Mucosa of stomach (tissue), 1 donor: ENCODE results near the gene CACNB4.
"Not testable (repeated sequence)": the region's sequence is repeated elsewhere in the genome, so short reads cannot be mapped to it uniquely, and the experiment has no call there.

Experiments
- H3K27me3 ChIP-seq: one replicate; pipeline ENCODE4 v1.7.0; 2013; ENCODE audit warnings: mild to moderate bottlenecking, low read length; ENCODE audit not compliant: control insufficient read depth, insufficient read depth
- H3K36me3 ChIP-seq: one replicate; pipeline ENCODE4 v1.7.0; 2013; ENCODE audit warnings: low read length; ENCODE audit not compliant: control insufficient read depth, insufficient read depth
- H3K4me1 ChIP-seq: one replicate; pipeline ENCODE4 v1.7.0; 2013; ENCODE audit warnings: mild to moderate bottlenecking, low read length; ENCODE audit not compliant: control insufficient read depth, insufficient read depth
- H3K4me3 ChIP-seq: one replicate; pipeline ENCODE4 v1.7.0; 2013; ENCODE audit warnings: low read length
- H3K9ac ChIP-seq: one replicate; pipeline ENCODE4 v1.7.0; 2013; ENCODE audit warnings: mild to moderate bottlenecking, low read length, moderate library complexity
- H3K9me3 ChIP-seq: one replicate; pipeline ENCODE4 v1.7.0; 2013; ENCODE audit warnings: mild to moderate bottlenecking, low read length, moderate library complexity; ENCODE audit not compliant: control insufficient read depth
- donor health status: Pancreatic carcinoma.

CACNB4 gene

DNA sequence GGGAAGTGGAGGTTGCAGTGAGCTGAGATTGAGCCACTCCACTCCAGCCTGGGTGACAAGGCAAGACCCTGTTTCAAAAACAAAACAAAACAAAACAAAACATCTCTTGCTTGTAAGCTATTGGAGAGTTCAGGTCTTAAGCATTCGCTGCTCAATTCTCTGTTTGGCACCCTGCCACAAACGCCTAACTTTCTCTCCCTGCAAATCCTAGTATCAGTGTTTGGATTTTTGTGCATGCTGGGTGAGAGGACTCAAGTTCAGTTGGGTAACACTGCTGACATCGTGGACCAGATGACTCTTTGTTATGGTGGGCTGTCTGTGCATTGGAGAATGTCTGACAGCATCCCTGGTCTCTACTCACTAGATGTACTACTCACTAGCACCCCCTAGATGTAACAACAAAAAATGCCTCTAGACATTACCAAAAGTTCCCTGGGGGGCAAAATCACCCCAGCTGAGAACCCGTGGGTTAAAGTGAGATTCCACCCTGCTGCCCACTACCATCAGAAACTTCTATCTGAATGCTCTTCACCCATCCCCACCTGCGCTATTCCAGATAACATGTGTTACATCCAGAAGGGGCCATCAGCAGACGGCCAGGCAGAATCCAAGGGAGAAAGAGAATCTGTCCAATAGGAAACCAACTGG lies 50.9 kb downstream of the CACNB4 start:
- no peaks in the 10 kb centered on the region for H3K27me3 ChIP-seq
- H3K9me3 ChIP-seq: no peaks in the 10 kb centered on the region
- no peak overlapping the region for H3K9ac ChIP-seq
- H3K4me3 ChIP-seq: no peak overlapping the region
- no peaks in the 10 kb centered on the region for H3K4me1 ChIP-seq
- H3K36me3 ChIP-seq: no peaks in the 10 kb centered on the region

DNA sequence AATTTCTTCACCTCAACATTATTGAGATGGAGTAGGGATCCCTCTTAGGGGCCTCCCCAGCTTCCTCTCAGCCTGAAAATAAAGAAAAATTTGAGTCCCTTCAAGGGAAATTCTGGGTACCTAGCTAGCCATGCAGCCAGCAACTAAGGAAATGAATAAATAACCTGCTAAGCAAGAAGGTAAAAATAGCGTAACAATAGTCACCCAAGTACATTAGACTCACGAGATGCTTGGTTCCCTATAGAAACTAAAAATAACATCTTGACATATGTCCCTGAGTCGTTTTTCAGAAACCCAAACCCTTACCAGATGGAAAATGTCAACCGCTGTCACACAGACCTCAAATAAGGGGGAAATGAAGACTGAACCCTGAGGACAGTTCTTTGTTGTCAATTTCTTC lies 51.9 kb downstream of the CACNB4 start:
- H3K27me3 ChIP-seq: no peaks in the 10 kb centered on the region
- no peaks in the 10 kb centered on the region for H3K36me3 ChIP-seq
- no peaks in the 10 kb centered on the region for H3K4me1 ChIP-seq
- no peak overlapping the region for H3K9ac ChIP-seq
- no peak overlapping the region for H3K4me3 ChIP-seq
- no peaks in the 10 kb centered on the region for H3K9me3 ChIP-seq

DNA sequence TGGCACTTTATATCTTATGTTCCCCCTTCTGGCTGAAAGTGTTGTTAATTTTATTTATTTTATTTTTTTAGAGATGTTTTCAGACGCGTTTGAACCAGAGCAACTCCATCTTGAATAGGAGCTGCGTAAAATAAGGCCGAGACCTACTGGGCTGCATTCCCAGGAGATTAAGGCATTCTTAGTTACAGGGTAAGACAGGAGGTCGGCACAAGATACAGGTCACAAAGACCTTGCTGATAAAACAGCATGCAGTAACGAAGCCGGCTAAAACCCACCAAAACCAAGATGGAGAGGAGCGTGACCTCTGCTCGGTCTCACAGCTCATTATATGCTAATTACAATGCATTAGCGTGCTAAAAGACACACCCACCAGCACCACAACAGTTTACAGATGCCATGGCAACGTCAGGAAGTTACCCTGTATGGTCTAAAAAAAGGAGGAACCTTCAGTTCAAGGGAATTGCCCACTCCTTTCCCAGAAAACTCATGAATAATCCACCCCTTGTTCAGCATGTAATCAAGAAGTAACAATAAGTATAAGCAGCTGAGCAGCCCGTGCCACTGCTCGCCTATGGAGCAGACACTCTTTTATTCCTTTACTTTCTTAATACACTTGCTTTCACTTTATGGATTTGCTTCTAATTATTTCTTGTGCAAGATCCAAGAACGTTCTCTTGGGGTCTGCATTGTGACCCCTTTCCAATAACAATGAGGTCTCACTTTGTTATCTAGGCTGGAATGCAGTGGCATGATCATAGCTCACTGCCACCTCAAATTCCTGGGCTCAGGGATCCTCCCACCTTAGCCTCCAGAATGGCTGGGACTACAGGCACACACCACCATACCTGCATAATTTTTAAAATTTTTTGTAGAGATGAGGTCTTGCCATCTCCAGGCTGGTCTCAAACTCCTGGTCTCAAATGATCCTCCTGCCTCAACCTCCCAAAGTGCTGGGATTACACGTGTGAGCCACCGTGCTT lies 55.9 kb downstream of the CACNB4 start:
- no peak overlapping the region for H3K4me3 ChIP-seq
- no peaks in the 10 kb centered on the region for H3K4me1 ChIP-seq
- H3K36me3 ChIP-seq: no peaks in the 10 kb centered on the region
- no peaks in the 10 kb centered on the region for H3K9me3 ChIP-seq
- H3K9ac ChIP-seq: no peak overlapping the region
- no peaks in the 10 kb centered on the region for H3K27me3 ChIP-seq

DNA sequence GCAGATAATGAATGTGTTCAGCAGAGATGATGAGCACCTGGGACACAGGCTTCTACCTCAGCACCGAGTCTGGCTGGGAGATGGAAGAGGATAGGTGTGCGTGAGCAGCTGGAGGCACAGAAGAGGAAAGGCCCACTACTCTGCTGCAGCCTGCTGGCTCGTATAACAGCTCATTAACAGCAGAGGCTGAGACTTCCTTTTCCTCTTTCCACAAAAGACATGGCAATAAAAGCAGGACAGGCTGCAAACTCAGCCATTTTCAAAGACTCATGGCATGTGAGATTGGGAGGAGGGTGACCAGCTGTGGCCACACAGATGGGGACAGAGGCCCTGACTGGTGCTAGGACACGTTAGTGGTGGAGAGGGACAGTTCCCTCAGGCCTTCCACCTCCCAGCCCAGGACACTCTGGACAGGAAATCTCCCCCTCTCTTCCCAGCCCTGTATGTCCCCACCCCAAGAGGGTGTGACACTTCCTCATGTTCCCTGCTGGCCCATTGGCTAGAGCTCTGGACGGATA lies 60.3 kb downstream of the CACNB4 start:
- Histone ChIP-seq H3K4me3 (no peak overlapping the region), H3K36me3 (no peaks in the 10 kb centered on the region), H3K27me3 (no peaks in the 10 kb centered on the region), H3K9me3 (no peaks in the 10 kb centered on the region), H3K4me1 (no peaks in the 10 kb centered on the region), H3K9ac (no peak overlapping the region)

DNA sequence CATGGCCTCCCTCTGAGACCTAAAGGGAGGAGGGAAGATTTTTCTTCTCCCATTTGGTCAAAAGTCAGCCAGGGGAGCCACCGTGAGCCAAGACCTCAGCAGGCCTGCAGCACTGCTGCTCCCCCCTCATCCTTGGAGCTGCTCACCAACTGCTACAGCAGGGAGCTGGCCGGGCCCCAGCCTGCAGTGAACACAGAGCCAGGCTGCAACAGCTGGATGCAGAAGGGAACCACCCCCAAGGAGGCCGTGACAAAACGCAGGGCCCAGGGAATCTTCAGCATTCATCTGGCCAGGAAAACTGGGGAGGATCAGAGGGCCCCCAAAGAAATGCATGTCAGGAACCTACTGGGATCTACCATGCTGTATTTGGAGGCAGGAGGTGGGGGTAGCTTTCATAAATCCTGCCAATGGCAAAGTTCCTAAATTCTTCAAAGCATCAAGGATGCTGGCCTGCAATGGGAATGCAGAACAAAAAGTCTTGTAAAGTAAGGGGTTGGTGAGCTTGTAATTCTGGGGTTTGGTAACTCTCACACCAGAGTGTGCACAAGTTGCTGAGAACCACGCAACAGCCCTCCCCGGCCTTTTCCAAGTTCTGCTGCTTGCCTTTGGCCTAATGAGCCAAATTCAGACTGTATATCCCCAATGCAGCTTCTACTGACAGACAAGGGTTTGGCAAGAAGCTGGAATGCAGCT lies 61.0 kb downstream of the CACNB4 start:
- no peaks in the 10 kb centered on the region for H3K4me1 ChIP-seq
- H3K4me3 ChIP-seq: no peak overlapping the region
- H3K27me3 ChIP-seq: no peaks in the 10 kb centered on the region
- H3K9me3 ChIP-seq: no peaks in the 10 kb centered on the region
- no peak overlapping the region for H3K9ac ChIP-seq
- no peaks in the 10 kb centered on the region for H3K36me3 ChIP-seq

DNA sequence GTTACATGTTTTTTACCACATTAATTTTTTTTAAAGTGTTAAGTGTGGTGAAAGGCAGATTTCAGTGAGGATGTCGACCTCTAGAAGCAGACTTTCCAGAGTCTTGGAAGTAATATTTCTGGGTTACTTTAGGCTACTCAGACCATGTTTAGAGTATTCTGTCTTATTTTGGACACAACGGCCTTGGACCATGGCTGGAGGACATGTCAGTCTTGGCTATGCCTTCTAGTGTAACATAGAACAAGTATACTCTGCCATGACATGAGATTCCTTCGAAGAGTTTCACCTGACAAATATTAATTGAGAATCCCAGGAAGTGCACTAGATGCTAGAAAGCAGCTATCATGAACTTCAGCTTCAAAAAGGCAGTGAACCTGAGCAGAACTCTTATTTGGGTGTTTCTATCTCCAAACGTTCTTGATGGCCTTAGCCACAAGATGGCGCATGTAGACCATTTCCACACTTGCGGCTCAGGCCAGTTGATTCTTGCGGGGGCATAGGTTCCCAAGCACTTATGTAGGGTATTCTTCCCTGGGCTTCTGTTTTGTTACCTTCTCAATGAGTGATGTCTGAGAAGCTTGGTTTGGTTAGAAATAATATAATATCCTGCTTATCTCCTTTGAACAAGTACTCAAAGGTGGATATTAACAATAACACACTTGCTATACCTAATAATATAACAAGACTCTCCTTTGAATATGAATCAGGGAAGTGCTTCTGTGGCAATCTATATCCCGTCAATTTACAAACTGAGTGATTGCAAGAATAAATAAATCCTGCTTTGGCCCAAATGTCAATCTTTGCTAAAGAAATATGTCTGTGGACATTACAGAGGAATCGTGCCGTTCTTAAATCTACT lies 62.0 kb downstream of the CACNB4 start:
- Histone ChIP-seq H3K27me3 (no peaks in the 10 kb centered on the region), H3K9me3 (no peaks in the 10 kb centered on the region), H3K36me3 (no peaks in the 10 kb centered on the region), H3K4me1 (no peaks in the 10 kb centered on the region), H3K9ac (no peak overlapping the region), H3K4me3 (no peak overlapping the region)

DNA sequence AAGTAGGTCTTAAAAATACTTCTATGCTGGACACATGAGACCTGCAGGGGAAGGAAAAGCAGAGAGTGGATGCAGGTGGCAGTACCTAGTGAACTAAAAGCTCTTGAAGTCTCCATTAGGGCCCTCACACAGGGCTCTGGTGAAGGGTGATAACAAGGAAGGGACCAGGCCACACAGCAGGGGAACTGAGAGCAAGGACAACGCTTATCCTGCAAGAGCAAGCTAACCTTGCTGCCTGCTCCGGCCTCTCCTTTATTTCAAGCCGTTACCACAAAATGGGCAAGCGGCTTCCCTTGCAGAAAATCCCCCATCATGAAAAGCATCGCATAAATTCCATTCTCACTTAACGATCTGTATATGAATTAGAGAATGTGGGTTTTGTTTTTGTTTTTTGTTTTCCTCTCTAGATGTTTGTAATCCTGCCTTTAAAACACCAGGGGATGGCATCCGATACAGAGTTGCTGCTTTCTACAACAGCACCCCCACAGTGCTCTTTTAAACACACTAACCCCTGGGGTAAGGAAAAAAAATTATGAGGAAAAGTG lies 64.5 kb downstream of the CACNB4 start:
- Histone ChIP-seq H3K9ac (no peak overlapping the region), H3K4me3 (no peak overlapping the region), H3K9me3 (no peaks in the 10 kb centered on the region), H3K36me3 (no peaks in the 10 kb centered on the region), H3K27me3 (no peaks in the 10 kb centered on the region), H3K4me1 (no peaks in the 10 kb centered on the region)

DNA sequence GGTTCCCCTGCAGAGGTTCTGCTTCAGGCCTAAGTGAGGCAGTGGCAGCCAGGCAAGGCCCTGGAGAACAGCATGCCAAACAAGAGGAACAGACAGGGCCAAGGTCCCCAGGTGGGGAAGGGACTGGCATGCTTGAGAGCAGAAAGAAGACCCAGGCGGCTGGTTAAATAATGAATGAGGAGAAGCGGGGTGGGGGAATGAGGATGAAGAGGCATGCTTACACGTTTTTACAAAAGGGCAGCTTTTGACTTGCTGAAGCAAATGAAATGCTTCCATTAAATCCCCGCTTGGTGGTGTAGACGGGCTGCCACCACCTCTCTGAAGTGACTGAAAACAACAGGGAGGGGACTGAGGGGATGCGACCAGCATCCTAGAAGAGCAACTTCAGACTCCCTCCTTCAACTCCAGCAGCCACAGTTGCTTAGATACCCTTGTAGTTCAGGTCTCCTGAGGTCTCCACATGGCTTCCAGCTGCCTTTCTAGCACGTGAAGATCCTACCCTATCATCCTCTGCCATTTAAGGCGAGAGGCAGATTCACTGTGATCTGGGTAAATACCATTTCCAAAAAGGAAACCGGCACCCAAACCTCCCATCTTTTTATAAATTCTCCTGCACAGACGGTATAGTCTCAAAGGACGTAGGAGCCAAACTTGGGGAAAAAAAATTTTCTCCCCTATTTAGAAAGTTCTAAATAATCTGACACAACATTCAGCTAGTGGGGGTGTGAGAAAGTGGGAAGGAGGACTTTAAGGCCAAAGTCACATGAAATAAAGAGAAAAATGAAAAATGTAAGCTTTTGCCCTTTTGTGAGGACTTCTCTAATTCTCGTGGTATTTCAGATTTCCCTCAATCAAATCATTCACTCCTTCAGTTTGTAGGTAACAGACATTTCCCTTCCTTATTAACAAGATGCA lies 65.6 kb downstream of the CACNB4 start:
- Histone ChIP-seq H3K4me1 (no peaks in the 10 kb centered on the region), H3K9ac (no peak overlapping the region), H3K27me3 (no peaks in the 10 kb centered on the region), H3K4me3 (no peak overlapping the region), H3K36me3 (no peaks in the 10 kb centered on the region), H3K9me3 (no peaks in the 10 kb centered on the region)

DNA sequence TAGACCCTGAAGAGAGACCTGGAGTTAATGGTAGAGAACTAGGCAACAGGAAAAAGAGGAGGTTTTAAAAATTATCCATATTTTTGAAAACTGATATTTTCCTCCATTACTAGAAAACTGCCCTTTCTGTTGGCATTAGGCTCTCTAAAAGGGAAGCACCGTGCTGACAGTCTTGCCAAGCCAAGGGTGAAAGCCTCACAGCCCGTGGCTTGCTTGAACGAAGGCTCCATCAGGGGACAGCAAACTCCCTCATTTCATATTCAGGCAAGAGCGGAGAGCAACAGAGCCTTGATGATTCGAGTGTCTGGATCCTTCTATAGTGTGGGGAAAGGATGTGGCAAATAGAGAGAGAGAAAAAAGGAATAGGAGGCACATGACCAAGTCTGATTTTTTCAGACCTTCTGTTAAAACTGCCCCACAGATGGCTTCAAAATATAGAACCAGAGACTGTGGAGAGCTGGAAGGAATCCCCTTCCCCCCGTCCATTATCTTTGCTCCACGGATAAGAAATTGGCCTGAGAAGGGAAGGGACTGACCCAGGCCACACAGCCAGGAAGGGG lies 67.0 kb downstream of the CACNB4 start:
- H3K9ac ChIP-seq: no peak overlapping the region
- no peaks in the 10 kb centered on the region for H3K4me1 ChIP-seq
- no peaks in the 10 kb centered on the region for H3K36me3 ChIP-seq
- no peaks in the 10 kb centered on the region for H3K9me3 ChIP-seq
- H3K4me3 ChIP-seq: no peak overlapping the region
- H3K27me3 ChIP-seq: no peaks in the 10 kb centered on the region

DNA sequence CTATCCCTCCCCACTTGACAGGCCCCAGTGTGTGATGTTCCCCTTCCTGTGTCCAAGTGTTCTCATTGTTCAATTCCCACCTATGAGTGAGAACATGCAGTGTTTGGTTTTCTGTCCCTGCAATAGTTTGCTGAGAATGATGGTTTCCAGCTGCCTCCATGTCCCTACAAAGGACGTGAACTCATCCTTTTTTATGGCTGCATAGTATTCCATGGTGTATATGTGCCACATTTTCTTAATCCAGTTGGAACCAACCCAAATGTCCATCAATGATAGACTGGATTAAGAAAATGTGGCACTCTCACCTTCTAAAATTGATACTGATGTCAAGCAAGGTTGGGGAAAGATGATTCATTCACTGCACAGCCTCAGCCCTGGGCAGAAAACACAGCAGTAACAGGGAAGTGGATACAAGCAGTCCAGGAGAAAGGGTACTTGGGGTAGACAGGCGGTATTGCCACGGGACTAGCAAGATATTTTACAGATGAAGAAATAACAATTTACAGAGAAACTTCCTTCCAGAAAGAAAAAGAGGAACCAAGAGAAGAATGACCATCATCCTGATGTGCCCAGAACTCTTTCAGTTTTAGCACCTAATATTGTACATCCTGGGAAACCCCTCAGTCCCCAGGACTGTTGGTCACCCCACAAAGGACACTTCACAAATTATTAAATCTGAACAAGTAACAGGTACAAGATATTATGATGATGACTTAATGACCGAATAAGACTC lies 68.1 kb downstream of the CACNB4 start:
- H3K27me3 ChIP-seq, H3K9me3 ChIP-seq: not testable (repeated sequence)

More for the DNA sequence above, 68.1 kb downstream of the CACNB4 start:
- H3K4me1 ChIP-seq, H3K9ac ChIP-seq, H3K4me3 ChIP-seq, H3K36me3 ChIP-seq: not testable (repeated sequence)
